ENCODE results near the gene CLBA1. TPM values are rescaled to one million over a fixed set of nuclear protein-coding genes. Genes with fewer than 3 reads are reported as not detected.
"Not testable (repeated sequence)": the region's sequence is repeated elsewhere in the genome, so short reads cannot be mapped to it uniquely, and the experiment has no call there.

The CLBA1 gene
- total RNA-seq, 5 donors from 2014 or later (not counting 1 experiment from before 2014, with no cell fraction given) = 1.2 to 3.4 (median 2.7) TPM

- no peaks in the 10 kb centered on the region for H3K9me3 Mint-ChIP-seq
- H3K4me1 Mint-ChIP-seq = peaks cover 0 to 6% (median 0%) of the 10 kb centered on the region in 3 donors
- ChIA-PET CTCF (no interaction called here), POLR2A (no interaction called here)
- no peaks in the 10 kb centered on the region for H3K36me3 ChIP-seq (ENCODE audit: control insufficient read depth in 2 of 2, extremely low read depth in 1 of 2, insufficient read depth in 1 of 2, low read length in 1 of 2)
- no CpG with 5 or more reads among the region's 1 CpG for WGBS (ENCODE audit: insufficient coverage)
- no peak overlapping the region for H3K27ac Mint-ChIP-seq
- H3K9me3 ChIP-seq = no peaks in the 10 kb centered on the region
- no peak for DNase-seq
- no peaks in the 10 kb centered on the region for H3K36me3 Mint-ChIP-seq
- no peak for ATAC-seq (replicated peaks in 1 of 4)
- H3K4me3 Mint-ChIP-seq = no peak overlapping the region
- H3K27me3 ChIP-seq (replicated peaks in 1 of 2; ENCODE audit: control insufficient read depth in 2 of 2, extremely low read depth in 1 of 2, insufficient read depth in 2 of 2, low read length in 1 of 2) = peaks cover 0 to 56% of the 10 kb centered on the region in 2 experiments
- H3K4me1 ChIP-seq (ENCODE audit: control insufficient read depth in 1 of 2, extremely low read depth in 1 of 2, insufficient read depth in 2 of 2, low read length in 2 of 2) = peaks cover 0 to 5% of the 10 kb centered on the region in 2 experiments
- H3K4me3 ChIP-seq (ENCODE audit: control insufficient read depth in 1 of 2, extremely low read depth in 1 of 2, low read length in 1 of 2) = no peak overlapping the region
- no peak overlapping the region for H3K27ac ChIP-seq (ENCODE audit: low read length)
- peaks cover 3 to 11% of the 10 kb centered on the region in 2 donors for H3K27me3 Mint-ChIP-seq
Observed at GRCh38 chr14:104938960-104939359, 46.6 kb upstream of the CLBA1 start.

GRCh38 chr14:104939666-104940410 is 45.8 kb upstream of the CLBA1 start:
- Mint-ChIP-seq H3K4me1 (no peaks in the 10 kb centered on the region), H3K4me3 (no peak overlapping the region), H3K9me3 (no peaks in the 10 kb centered on the region), H3K36me3 (no peaks in the 10 kb centered on the region), H3K27me3 (peaks cover 3 to 6% of the 10 kb centered on the region in 2 donors), H3K27ac (no peak overlapping the region)
- Histone ChIP-seq H3K36me3 (ENCODE audit: control insufficient read depth in 2 of 2, extremely low read depth in 1 of 2, insufficient read depth in 1 of 2, low read length in 1 of 2) (no peaks in the 10 kb centered on the region), H3K4me3 (ENCODE audit: control insufficient read depth in 1 of 2, extremely low read depth in 1 of 2, low read length in 1 of 2) (no peak overlapping the region), H3K9me3 (no peaks in the 10 kb centered on the region), H3K4me1 (ENCODE audit: control insufficient read depth in 1 of 2, extremely low read depth in 1 of 2, insufficient read depth in 2 of 2, low read length in 2 of 2) (no peaks in the 10 kb centered on the region), H3K27me3 (replicated peaks in 1 of 2; ENCODE audit: control insufficient read depth in 2 of 2, extremely low read depth in 1 of 2, insufficient read depth in 2 of 2, low read length in 1 of 2) (peaks cover 0 to 48% of the 10 kb centered on the region in 2 experiments), H3K27ac (ENCODE audit: low read length) (no peak overlapping the region)
- 68% methylated on average over 8 of the region's 11 CpGs for WGBS (ENCODE audit: insufficient coverage)
- DNase-seq (no peak), ATAC-seq (replicated peaks in 1 of 4) (no peak)
- POLR2A ChIA-PET = no interaction called here
- CTCF ChIA-PET = no interaction called here

- ChIA-PET POLR2A (interaction anchor here in 1 of 2 donors (0.6 kb wide), 1 partner anchor 285 kb away, joined by 3 read pairs; no protein-coding TSS in a partner anchor), CTCF (no interaction called here)
- Mint-ChIP-seq H3K4me3 (no peak overlapping the region), H3K4me1 (no peaks in the 10 kb centered on the region), H3K36me3 (no peaks in the 10 kb centered on the region), H3K9me3 (no peaks in the 10 kb centered on the region), H3K27ac (no peak overlapping the region), H3K27me3 (peaks cover 3 to 4% of the 10 kb centered on the region in 2 donors)
- H3K4me1 ChIP-seq (ENCODE audit: control insufficient read depth in 1 of 2, extremely low read depth in 1 of 2, insufficient read depth in 2 of 2, low read length in 2 of 2) = no peaks in the 10 kb centered on the region
- H3K36me3 ChIP-seq (ENCODE audit: control insufficient read depth in 2 of 2, extremely low read depth in 1 of 2, insufficient read depth in 1 of 2, low read length in 1 of 2) = no peaks in the 10 kb centered on the region
- DNase-seq (no peak), ATAC-seq (replicated peaks in 1 of 4) (no peak)
- 76% methylated on average over 3 of the region's 3 CpGs for WGBS (ENCODE audit: insufficient coverage)
- H3K9me3 ChIP-seq = no peaks in the 10 kb centered on the region
- H3K27me3 ChIP-seq (replicated peaks in 1 of 2; ENCODE audit: control insufficient read depth in 2 of 2, extremely low read depth in 1 of 2, insufficient read depth in 2 of 2, low read length in 1 of 2) = peaks cover 0 to 42% of the 10 kb centered on the region in 2 experiments
- no peak overlapping the region for H3K4me3 ChIP-seq (ENCODE audit: control insufficient read depth in 1 of 2, extremely low read depth in 1 of 2, low read length in 1 of 2)
- H3K27ac ChIP-seq (ENCODE audit: low read length) = no peak overlapping the region
Observed at GRCh38 chr14:104940526-104941150, 45.0 kb upstream of the CLBA1 start.

- ChIA-PET CTCF (no interaction called here), POLR2A (interaction anchor here in 1 of 2 donors (0.6 kb wide), 1 partner anchor 284 kb away, joined by 3 read pairs; no protein-coding TSS in a partner anchor)
- H3K27me3 ChIP-seq (replicated peaks in 1 of 2; ENCODE audit: control insufficient read depth in 2 of 2, extremely low read depth in 1 of 2, insufficient read depth in 2 of 2, low read length in 1 of 2) = peaks cover 0 to 32% of the 10 kb centered on the region in 2 experiments
- Mint-ChIP-seq H3K4me1 (no peaks in the 10 kb centered on the region), H3K27me3 (peaks cover 3 to 4% of the 10 kb centered on the region in 2 donors), H3K4me3 (no peak overlapping the region), H3K27ac (no peak overlapping the region), H3K9me3 (no peaks in the 10 kb centered on the region), H3K36me3 (no peaks in the 10 kb centered on the region)
- H3K9me3 ChIP-seq = no peaks in the 10 kb centered on the region
- ATAC-seq (replicated peaks in 1 of 4) (no peak), DNase-seq (no peak)
- no peak overlapping the region for H3K4me3 ChIP-seq (ENCODE audit: control insufficient read depth in 1 of 2, extremely low read depth in 1 of 2, low read length in 1 of 2)
- no peaks in the 10 kb centered on the region for H3K36me3 ChIP-seq (ENCODE audit: control insufficient read depth in 2 of 2, extremely low read depth in 1 of 2, insufficient read depth in 1 of 2, low read length in 1 of 2)
- 84% methylated on average over 26 of the region's 26 CpGs for WGBS (ENCODE audit: insufficient coverage)
- H3K4me1 ChIP-seq (ENCODE audit: control insufficient read depth in 1 of 2, extremely low read depth in 1 of 2, insufficient read depth in 2 of 2, low read length in 2 of 2) = no peaks in the 10 kb centered on the region
- H3K27ac ChIP-seq (ENCODE audit: low read length) = no peak overlapping the region
Observed at GRCh38 chr14:104941508-104942365, 43.9 kb upstream of the CLBA1 start.

- no peaks in the 10 kb centered on the region for H3K4me1 ChIP-seq (ENCODE audit: control insufficient read depth in 1 of 2, extremely low read depth in 1 of 2, insufficient read depth in 2 of 2, low read length in 2 of 2)
- Mint-ChIP-seq H3K27me3 (peaks cover 3% of the 10 kb centered on the region in 2 donors), H3K9me3 (no peaks in the 10 kb centered on the region), H3K4me3 (no peak overlapping the region), H3K27ac (no peak overlapping the region), H3K4me1 (no peaks in the 10 kb centered on the region), H3K36me3 (no peaks in the 10 kb centered on the region)
- WGBS (ENCODE audit: insufficient coverage) = 88% methylated on average over 16 of the region's 16 CpGs
- no peak overlapping the region for H3K27ac ChIP-seq (ENCODE audit: low read length)
- ChIA-PET POLR2A (no interaction called here), CTCF (no interaction called here)
- H3K9me3 ChIP-seq = no peaks in the 10 kb centered on the region
- H3K27me3 ChIP-seq (replicated peaks in 1 of 2; ENCODE audit: control insufficient read depth in 2 of 2, extremely low read depth in 1 of 2, insufficient read depth in 2 of 2, low read length in 1 of 2) = peaks cover 0 to 32% of the 10 kb centered on the region in 2 experiments
- no peak overlapping the region for H3K4me3 ChIP-seq (ENCODE audit: control insufficient read depth in 1 of 2, extremely low read depth in 1 of 2, low read length in 1 of 2)
- no peaks in the 10 kb centered on the region for H3K36me3 ChIP-seq (ENCODE audit: control insufficient read depth in 2 of 2, extremely low read depth in 1 of 2, insufficient read depth in 1 of 2, low read length in 1 of 2)
- ATAC-seq (replicated peaks in 1 of 4) (no peak), DNase-seq (no peak)
Observed at GRCh38 chr14:104942586-104942985, 43.0 kb upstream of the CLBA1 start.

GRCh38 chr14:104943216-104944015 is 42.2 kb upstream of the CLBA1 start:
- H3K4me1 Mint-ChIP-seq; H3K36me3 ChIP-seq (ENCODE audit: control insufficient read depth in 2 of 2, extremely low read depth in 1 of 2, insufficient read depth in 1 of 2, low read length in 1 of 2); POLR2A ChIA-PET; H3K4me3 Mint-ChIP-seq; H3K27ac Mint-ChIP-seq; H3K27ac ChIP-seq (ENCODE audit: low read length); H3K9me3 ChIP-seq; H3K9me3 Mint-ChIP-seq; ATAC-seq (replicated peaks in 1 of 4); H3K27me3 Mint-ChIP-seq; H3K4me1 ChIP-seq (ENCODE audit: control insufficient read depth in 1 of 2, extremely low read depth in 1 of 2, insufficient read depth in 2 of 2, low read length in 2 of 2); H3K4me3 ChIP-seq (ENCODE audit: control insufficient read depth in 1 of 2, extremely low read depth in 1 of 2, low read length in 1 of 2); H3K36me3 Mint-ChIP-seq; DNase-seq; CTCF ChIA-PET: not testable (repeated sequence)
- peaks cover 0 to 29% of the 10 kb centered on the region in 2 experiments for H3K27me3 ChIP-seq (replicated peaks in 1 of 2; ENCODE audit: control insufficient read depth in 2 of 2, extremely low read depth in 1 of 2, insufficient read depth in 2 of 2, low read length in 1 of 2)
- 88% methylated on average over 21 of the region's 29 CpGs for WGBS (ENCODE audit: insufficient coverage)
